GM19035 (cell line): ENCODE results near the gene LATS1.
A peak's percentile ranks its signal among the peaks of the same experiment; 100 is the strongest.
"Not testable (repeated sequence)": the region's sequence is repeated elsewhere in the genome, so short reads cannot be mapped to it uniquely, and the experiment has no call there.

ENCODE experiments used
- ATAC-seq: cut with Tn5 transposase; IDR thresholded peaks from one replicate; pipeline ENCODE4 v1.9.1; 2021; ENCODE audit not compliant: unreplicated experiment

Gene LATS1

GRCh38 chr6:149680503-149680902 lies 37.4 kb downstream of the LATS1 start:
- no peak for ATAC-seq

- ATAC-seq, result not testable (repeated sequence)
Measured at GRCh38 chr6:149672265-149672664, 45.6 kb downstream of the LATS1 start.

- ATAC-seq, result no peak
Measured at GRCh38 chr6:149660028-149660427, 57.9 kb downstream of the LATS1 start.

GRCh38 chr6:149657441-149657840 lies 60.5 kb downstream of the LATS1 start:
- ATAC-seq, result no peak

- no peak for ATAC-seq
Measured at GRCh38 chr6:149651056-149651455, 66.8 kb downstream of the LATS1 start.

GRCh38 chr6:149648148-149649145 lies 69.5 kb downstream of the LATS1 start, which contains the start of gene KATNA1:
KATNA1 (minus strand) TSS chr6:149648714; CDS start chr6:149638547, 10,167 bp downstream.
- ATAC-seq, result peak; percentile 93

- ATAC-seq, result no peak
Measured at GRCh38 chr6:149646599-149646998, 71.3 kb downstream of the LATS1 start.

- no peak for ATAC-seq
Measured at GRCh38 chr6:149642829-149643580, 74.9 kb downstream of the LATS1 start.

GRCh38 chr6:149636124-149636523 lies 81.8 kb downstream of the LATS1 start:
- no peak for ATAC-seq

GRCh38 chr6:149634315-149634714 lies 83.6 kb downstream of the LATS1 start:
- ATAC-seq, result no peak

- ATAC-seq, result peak; percentile 73
Measured at GRCh38 chr6:149628875-149629510, 88.9 kb downstream of the LATS1 start.

GRCh38 chr6:149627672-149628071 lies 90.2 kb downstream of the LATS1 start:
- no peak for ATAC-seq

GRCh38 chr6:149615805-149616204 lies 102.1 kb downstream of the LATS1 start:
- no peak for ATAC-seq

- ATAC-seq, result no peak
Measured at GRCh38 chr6:149614337-149614736, 103.6 kb downstream of the LATS1 start.

GRCh38 chr6:149608381-149608982 lies 109.4 kb downstream of the LATS1 start:
- no peak for ATAC-seq
